K562 (cell line): ENCODE data around the gene EDEM1. TPM values are rescaled to one million over a fixed set of nuclear protein-coding genes. Genes with fewer than 3 reads are reported as not detected.

Experiments used
- ATAC-seq: fragments of 200-7000 bp; cut with Tn5 transposase; 3 replicates; pipeline ENCODE4 v1.9.1; 2020; ENCODE audit warnings: moderate library complexity
- BruUV-seq: library from RNA; stranded (reverse); fragments of 400-500 nt; replicated peaks from 2 replicates; lab custom pipeline; 2021; lab: Mats Ljungman, UMichigan
- CTCF ChIA-PET: fragments of 300-600 bp; formaldehyde crosslinking; extraction: SDS; loops from one replicate; lab custom pipeline; 2021; ENCODE audit warnings: low intra/inter-chr PET ratio; lab: Yijun Ruan, JAX
- POLR2A ChIA-PET: fragments of 300-600, 350-650 bp; sonication (Branson Sonifier 250); formaldehyde crosslinking; extraction: SDS; loops from one replicate; lab custom pipeline; 2021; ENCODE audit warnings: antibody characterized with exemption, inconsistent platforms; lab: Yijun Ruan, JAX
- DNase-seq, 4 experiments: peaks; one replicate each; pipeline versions ENCODE4 v3.0.0 to v3.0.0-alpha.2; 2011 to 2018; ENCODE audit warnings: low spot score in 3 of 4, mixed read lengths in 3 of 4; ENCODE audit errors: extremely low read depth in 1 of 4
- FAIRE-seq: peaks from 2 replicates; lab custom pipeline; 2011; peaks lifted over from hg19 to GRCh38; lab: Jason Lieb, UNC
- H2AFZ ChIP-seq: 2 replicates; pipeline ENCODE4 v1.6.0; 2011; ENCODE audit warnings: low read depth, low read length, control low read depth, inconsistent platforms
- H3K27ac ChIP-seq: fragments of 200-600 bp; 3 replicates; pipeline ENCODE4 v1.8.0; 2011; ENCODE audit warnings: low read depth, mild to moderate bottlenecking, control low read depth, inconsistent platforms, low read length, moderate library complexity, mixed read lengths; ENCODE audit errors: extremely low read depth
- H3K27me3 ChIP-seq, 2 experiments: fragments of 300-600 bp in 1 of 2; 2 replicates in 1 of 2; 3 replicates in 1 of 2; pipeline versions ENCODE4 v1.6.0 to v1.8.0; 2011; ENCODE audit warnings: inconsistent platforms in 2 of 2, low read length in 2 of 2, mild to moderate bottlenecking in 1 of 2, mixed read lengths in 1 of 2, moderate library complexity in 1 of 2; ENCODE audit not compliant: control insufficient read depth in 2 of 2, insufficient read depth in 2 of 2
- H3K36me3 ChIP-seq: fragments of 300-600 bp; 3 replicates; pipeline ENCODE4 v1.8.0; 2011; ENCODE audit warnings: mild to moderate bottlenecking, low read length, inconsistent platforms; ENCODE audit not compliant: control insufficient read depth, insufficient read depth
- H3K4me1 ChIP-seq, 2 experiments: fragments of 200-600 bp in 1 of 2; replicated peaks in 1 of 2; 2 replicates in 1 of 2; 3 replicates in 1 of 2; pipeline versions ENCODE4 v1.5.1 to v1.8.0; 2011; ENCODE audit warnings: inconsistent platforms in 2 of 2, low read length in 2 of 2, mild to moderate bottlenecking in 1 of 2, mixed read lengths in 1 of 2, moderate library complexity in 1 of 2; ENCODE audit not compliant: control insufficient read depth in 2 of 2, insufficient read depth in 2 of 2
- H3K4me2 ChIP-seq: 2 replicates; pipeline ENCODE4 v1.6.1; 2011; ENCODE audit warnings: low read length, control low read depth, inconsistent platforms, mixed read lengths; ENCODE audit not compliant: insufficient read depth
- H3K4me3 ChIP-seq: fragments of 200-600 bp; sonication (generic), shearing (Covaris generic); 2 replicates; pipeline ENCODE4 v1.5.1; 2016; ENCODE audit warnings: control low read depth, inconsistent platforms
- H3K79me2 ChIP-seq: fragments of 200-600 bp; 3 replicates; pipeline ENCODE4 v1.8.0; 2011; ENCODE audit warnings: low read length, inconsistent platforms; ENCODE audit not compliant: control insufficient read depth, insufficient read depth
- H3K9ac ChIP-seq, 2 experiments: 2 replicates each; pipeline versions ENCODE4 v1.6.0 to v1.6.1; 2011; ENCODE audit warnings: low read depth in 2 of 2, low read length in 2 of 2, control low read depth in 1 of 2, inconsistent platforms in 1 of 2, mild to moderate bottlenecking in 1 of 2, mixed read lengths in 1 of 2; ENCODE audit not compliant: insufficient read depth in 1 of 2
- H3K9me1 ChIP-seq: one replicate; pipeline ENCODE4 v1.6.0; 2011; ENCODE audit warnings: inconsistent platforms, mild to moderate bottlenecking, low read length, moderate library complexity; ENCODE audit not compliant: control insufficient read depth, insufficient read depth
- H3K9me3 ChIP-seq: replicated peaks from 2 replicates; pipeline ENCODE4 v1.5.1; 2011; ENCODE audit warnings: low read depth, low read length, inconsistent platforms; ENCODE audit not compliant: control insufficient read depth, insufficient read depth
- H4K20me1 ChIP-seq: replicated peaks from 2 replicates; pipeline ENCODE4 v1.6.1; 2011; ENCODE audit warnings: low read length, inconsistent platforms, mixed read lengths; ENCODE audit not compliant: control insufficient read depth, insufficient read depth
- FIP1L1 ChIP-seq: fragments of 200-400 bp; formaldehyde crosslinking; IDR thresholded peaks from 2 replicates; pipeline ENCODE4 v1.6.1; 2018; ENCODE audit warnings: mild to moderate bottlenecking, low read depth, low read length; ENCODE audit not compliant: poor library complexity, severe bottlenecking
- ZKSCAN8 ChIP-seq: fragments of 200-800 bp; sonication (Bioruptor generic); IDR thresholded peaks from 2 replicates; pipeline ENCODE4 v1.6.1; 2016; ENCODE audit warnings: missing genetic modification characterization, missing compliant biosample characterization
- ZNF263 ChIP-seq: sonication (generic); formaldehyde crosslinking; IDR thresholded peaks from 2 replicates; pipeline ENCODE4 v1.8.0; 2022; ENCODE audit warnings: mild to moderate bottlenecking, missing genetic modification reagents, borderline replicate concordance
- ZNF583 ChIP-seq: fragments of 250-450 bp; sonication (Bioruptor Pico); IDR thresholded peaks from 2 replicates; pipeline ENCODE4 v1.4.0; 2020
- WGBS: fragments of 100-300 bp; shearing (Covaris generic); methylation state at CpG from one replicate; pipeline ENCODE4 v1.1.6; 2016; ENCODE audit warnings: low coverage, mixed read lengths; ENCODE audit not compliant: insufficient coverage; ENCODE audit errors: missing lambda C conversion rate; 5-methylcytosine and 5-hydroxymethylcytosine counted together
- in situ Hi-C: fragments of 300-500 bp; cut with MboI; formaldehyde crosslinking; loops from 4 replicates; pipeline ENCODE4 v1.15.0; 2018; ENCODE audit warnings: inconsistent platforms, mixed read lengths
- intact Hi-C: fragments of 100-400 bp; cut with micrococcal nuclease; formaldehyde crosslinking; loops from 2 replicates; pipeline ENCODE4 v1.14.2; 2022
- polyA plus RNA-seq, 8 experiments: library from polyadenylated mRNA; depleted of rRNA in 4 of 8; stranded (reverse) in 5 of 8; unstranded in 3 of 8; fragments of >200 nt; fragmentation: Nextera tagmentation in 2 of 8; fragmentation: Illumina TruSeq in 1 of 8; extraction: Ambion mirVana in 2 of 8; extraction: Trizol in 1 of 8; gene quantifications; 2 replicates each; pipeline versions ENCODE4 v1.2.1 to v1.2.3, GENCODE V29; 2011 to 2014; ENCODE audit warnings: inconsistent platforms in 1 of 8, missing spikeins in 1 of 8
- total RNA-seq, 7 experiments: library from RNA; depleted of rRNA in 6 of 7; stranded (reverse); fragments of >200 nt in 6 of 7; fragmentation: Illumina TruSeq in 2 of 7; extraction: Trizol in 2 of 7; gene quantifications; 2 replicates each; pipeline versions ENCODE4 v1.2.1 to v1.2.3, GENCODE V29; 2011 to 2021; ENCODE audit warnings: low replicate concordance in 1 of 7
- TF ChIP-seq, protein P1 (sequence below): sonication (generic); formaldehyde crosslinking; IDR thresholded peaks from 2 replicates; pipeline ENCODE4 v1.8.0; 2023; ENCODE audit warnings: missing genetic modification reagents, mild to moderate bottlenecking, borderline replicate concordance
- TF ChIP-seq, protein P2 (sequence below): sonication (generic); formaldehyde crosslinking; IDR thresholded peaks from 2 replicates; pipeline ENCODE4 v1.8.1; 2023; ENCODE audit warnings: missing genetic modification reagents, mild to moderate bottlenecking, borderline replicate concordance
- TF ChIP-seq, protein P3 (sequence below): fragments of 450-650 bp; IDR thresholded peaks from 2 replicates; pipeline ENCODE4 v1.6.1; 2014; ENCODE audit warnings: low read depth, mild to moderate bottlenecking, moderate library complexity, borderline replicate concordance
- TF ChIP-seq, protein P4 (sequence below): sonication (generic); formaldehyde crosslinking; IDR thresholded peaks from 2 replicates; pipeline ENCODE4 v1.8.0; 2022; ENCODE audit warnings: mild to moderate bottlenecking, missing genetic modification reagents

Gene EDEM1
- total and polyA plus RNA-seq, 9 of the 15 experiments (the other 6 are each of a cell fraction or from before 2014, with no cell fraction given) = 6.2 to 36.7 (median 14.3) TPM

DNA sequence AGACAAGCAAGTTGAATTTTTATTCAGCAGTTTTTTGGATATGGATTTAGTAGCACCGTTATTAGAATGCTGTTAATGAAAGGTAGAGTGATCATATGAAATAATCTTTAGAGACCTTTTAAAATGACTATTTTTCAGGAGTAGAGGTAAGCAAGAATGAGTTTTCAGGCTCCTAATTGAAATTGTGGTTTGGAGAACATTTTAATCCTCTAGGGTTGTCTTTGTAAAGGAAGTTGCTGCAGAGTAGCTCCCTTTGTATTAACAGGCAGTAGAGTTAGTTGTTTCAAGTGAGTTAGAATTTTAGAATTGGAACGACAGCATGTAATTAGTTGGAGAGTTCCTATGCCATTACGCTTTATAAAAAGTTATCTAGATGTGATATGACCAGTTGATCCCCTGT, 27.2 kb upstream of the EDEM1 start:
- Histone ChIP-seq H3K9me1 (no peaks in the 10 kb centered on the region), H3K4me1 (peaks cover 14 to 16% of the 10 kb centered on the region in 2 experiments; a peak in 4 of 5 replicates), H3K79me2 (peaks cover 96% of the 10 kb centered on the region), H3K27ac (no peak overlapping the region), H3K9me3 (no peaks in the 10 kb centered on the region), H4K20me1 (peaks cover 23% of the 10 kb centered on the region; the same call in 1 of the 2 replicates), H3K4me3 (no peak overlapping the region), H3K36me3 (no peaks in the 10 kb centered on the region), H3K27me3 (no peaks in the 10 kb centered on the region), H3K9ac (no peak overlapping the region), H3K4me2 (no peak overlapping the region), H2AFZ (no peak overlapping the region)
- intact Hi-C loops = no loop called here
- DNase-seq (no peak), ATAC-seq (no peak), FAIRE-seq (no peak)
- CTCF ChIA-PET = no interaction called here
- no TSS peak for BruUV-seq
- POLR2A ChIA-PET = interaction anchor here (1.0 to 2.1 kb wide), 3 partner anchors 9 to 26 kb away, joined by 4 to 11 read pairs (median 5); partner anchors contain the start of gene EDEM1
- in situ Hi-C loops = no loop called here
- 89% methylated on average over 3 of the region's 3 CpGs for WGBS
- no peak for TF ChIP-seq ZNF263 (CRISPR knock-in tag)
- TF ChIP-seq, protein P1, sequence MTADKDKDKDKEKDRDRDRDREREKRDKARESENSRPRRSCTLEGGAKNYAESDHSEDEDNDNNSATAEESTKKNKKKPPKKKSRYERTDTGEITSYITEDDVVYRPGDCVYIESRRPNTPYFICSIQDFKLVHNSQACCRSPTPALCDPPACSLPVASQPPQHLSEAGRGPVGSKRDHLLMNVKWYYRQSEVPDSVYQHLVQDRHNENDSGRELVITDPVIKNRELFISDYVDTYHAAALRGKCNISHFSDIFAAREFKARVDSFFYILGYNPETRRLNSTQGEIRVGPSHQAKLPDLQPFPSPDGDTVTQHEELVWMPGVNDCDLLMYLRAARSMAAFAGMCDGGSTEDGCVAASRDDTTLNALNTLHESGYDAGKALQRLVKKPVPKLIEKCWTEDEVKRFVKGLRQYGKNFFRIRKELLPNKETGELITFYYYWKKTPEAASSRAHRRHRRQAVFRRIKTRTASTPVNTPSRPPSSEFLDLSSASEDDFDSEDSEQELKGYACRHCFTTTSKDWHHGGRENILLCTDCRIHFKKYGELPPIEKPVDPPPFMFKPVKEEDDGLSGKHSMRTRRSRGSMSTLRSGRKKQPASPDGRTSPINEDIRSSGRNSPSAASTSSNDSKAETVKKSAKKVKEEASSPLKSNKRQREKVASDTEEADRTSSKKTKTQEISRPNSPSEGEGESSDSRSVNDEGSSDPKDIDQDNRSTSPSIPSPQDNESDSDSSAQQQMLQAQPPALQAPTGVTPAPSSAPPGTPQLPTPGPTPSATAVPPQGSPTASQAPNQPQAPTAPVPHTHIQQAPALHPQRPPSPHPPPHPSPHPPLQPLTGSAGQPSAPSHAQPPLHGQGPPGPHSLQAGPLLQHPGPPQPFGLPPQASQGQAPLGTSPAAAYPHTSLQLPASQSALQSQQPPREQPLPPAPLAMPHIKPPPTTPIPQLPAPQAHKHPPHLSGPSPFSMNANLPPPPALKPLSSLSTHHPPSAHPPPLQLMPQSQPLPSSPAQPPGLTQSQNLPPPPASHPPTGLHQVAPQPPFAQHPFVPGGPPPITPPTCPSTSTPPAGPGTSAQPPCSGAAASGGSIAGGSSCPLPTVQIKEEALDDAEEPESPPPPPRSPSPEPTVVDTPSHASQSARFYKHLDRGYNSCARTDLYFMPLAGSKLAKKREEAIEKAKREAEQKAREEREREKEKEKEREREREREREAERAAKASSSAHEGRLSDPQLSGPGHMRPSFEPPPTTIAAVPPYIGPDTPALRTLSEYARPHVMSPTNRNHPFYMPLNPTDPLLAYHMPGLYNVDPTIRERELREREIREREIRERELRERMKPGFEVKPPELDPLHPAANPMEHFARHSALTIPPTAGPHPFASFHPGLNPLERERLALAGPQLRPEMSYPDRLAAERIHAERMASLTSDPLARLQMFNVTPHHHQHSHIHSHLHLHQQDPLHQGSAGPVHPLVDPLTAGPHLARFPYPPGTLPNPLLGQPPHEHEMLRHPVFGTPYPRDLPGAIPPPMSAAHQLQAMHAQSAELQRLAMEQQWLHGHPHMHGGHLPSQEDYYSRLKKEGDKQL (CRISPR knock-in tag) = no peak
- TF ChIP-seq ZNF583 (CRISPR knock-in tag) = no peak
- TF ChIP-seq, protein P2, sequence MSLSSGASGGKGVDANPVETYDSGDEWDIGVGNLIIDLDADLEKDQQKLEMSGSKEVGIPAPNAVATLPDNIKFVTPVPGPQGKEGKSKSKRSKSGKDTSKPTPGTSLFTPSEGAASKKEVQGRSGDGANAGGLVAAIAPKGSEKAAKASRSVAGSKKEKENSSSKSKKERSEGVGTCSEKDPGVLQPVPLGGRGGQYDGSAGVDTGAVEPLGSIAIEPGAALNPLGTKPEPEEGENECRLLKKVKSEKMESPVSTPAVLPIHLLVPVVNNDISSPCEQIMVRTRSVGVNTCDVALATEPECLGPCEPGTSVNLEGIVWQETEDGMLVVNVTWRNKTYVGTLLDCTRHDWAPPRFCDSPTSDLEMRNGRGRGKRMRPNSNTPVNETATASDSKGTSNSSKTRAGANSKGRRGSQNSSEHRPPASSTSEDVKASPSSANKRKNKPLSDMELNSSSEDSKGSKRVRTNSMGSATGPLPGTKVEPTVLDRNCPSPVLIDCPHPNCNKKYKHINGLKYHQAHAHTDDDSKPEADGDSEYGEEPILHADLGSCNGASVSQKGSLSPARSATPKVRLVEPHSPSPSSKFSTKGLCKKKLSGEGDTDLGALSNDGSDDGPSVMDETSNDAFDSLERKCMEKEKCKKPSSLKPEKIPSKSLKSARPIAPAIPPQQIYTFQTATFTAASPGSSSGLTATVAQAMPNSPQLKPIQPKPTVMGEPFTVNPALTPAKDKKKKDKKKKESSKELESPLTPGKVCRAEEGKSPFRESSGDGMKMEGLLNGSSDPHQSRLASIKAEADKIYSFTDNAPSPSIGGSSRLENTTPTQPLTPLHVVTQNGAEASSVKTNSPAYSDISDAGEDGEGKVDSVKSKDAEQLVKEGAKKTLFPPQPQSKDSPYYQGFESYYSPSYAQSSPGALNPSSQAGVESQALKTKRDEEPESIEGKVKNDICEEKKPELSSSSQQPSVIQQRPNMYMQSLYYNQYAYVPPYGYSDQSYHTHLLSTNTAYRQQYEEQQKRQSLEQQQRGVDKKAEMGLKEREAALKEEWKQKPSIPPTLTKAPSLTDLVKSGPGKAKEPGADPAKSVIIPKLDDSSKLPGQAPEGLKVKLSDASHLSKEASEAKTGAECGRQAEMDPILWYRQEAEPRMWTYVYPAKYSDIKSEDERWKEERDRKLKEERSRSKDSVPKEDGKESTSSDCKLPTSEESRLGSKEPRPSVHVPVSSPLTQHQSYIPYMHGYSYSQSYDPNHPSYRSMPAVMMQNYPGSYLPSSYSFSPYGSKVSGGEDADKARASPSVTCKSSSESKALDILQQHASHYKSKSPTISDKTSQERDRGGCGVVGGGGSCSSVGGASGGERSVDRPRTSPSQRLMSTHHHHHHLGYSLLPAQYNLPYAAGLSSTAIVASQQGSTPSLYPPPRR = no peak
- no peak for TF ChIP-seq ZKSCAN8 (CRISPR knock-in tag)
- no peak for TF ChIP-seq FIP1L1
- TF ChIP-seq, protein P3, sequence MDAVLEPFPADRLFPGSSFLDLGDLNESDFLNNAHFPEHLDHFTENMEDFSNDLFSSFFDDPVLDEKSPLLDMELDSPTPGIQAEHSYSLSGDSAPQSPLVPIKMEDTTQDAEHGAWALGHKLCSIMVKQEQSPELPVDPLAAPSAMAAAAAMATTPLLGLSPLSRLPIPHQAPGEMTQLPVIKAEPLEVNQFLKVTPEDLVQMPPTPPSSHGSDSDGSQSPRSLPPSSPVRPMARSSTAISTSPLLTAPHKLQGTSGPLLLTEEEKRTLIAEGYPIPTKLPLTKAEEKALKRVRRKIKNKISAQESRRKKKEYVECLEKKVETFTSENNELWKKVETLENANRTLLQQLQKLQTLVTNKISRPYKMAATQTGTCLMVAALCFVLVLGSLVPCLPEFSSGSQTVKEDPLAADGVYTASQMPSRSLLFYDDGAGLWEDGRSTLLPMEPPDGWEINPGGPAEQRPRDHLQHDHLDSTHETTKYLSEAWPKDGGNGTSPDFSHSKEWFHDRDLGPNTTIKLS = no peak
- TF ChIP-seq, protein P4, sequence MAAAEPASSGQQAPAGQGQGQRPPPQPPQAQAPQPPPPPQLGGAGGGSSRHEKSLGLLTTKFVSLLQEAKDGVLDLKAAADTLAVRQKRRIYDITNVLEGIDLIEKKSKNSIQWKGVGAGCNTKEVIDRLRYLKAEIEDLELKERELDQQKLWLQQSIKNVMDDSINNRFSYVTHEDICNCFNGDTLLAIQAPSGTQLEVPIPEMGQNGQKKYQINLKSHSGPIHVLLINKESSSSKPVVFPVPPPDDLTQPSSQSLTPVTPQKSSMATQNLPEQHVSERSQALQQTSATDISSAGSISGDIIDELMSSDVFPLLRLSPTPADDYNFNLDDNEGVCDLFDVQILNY (CRISPR knock-in tag) = no peak
